ENCODE results near the gene KCNJ13.

Gene KCNJ13

DNA sequence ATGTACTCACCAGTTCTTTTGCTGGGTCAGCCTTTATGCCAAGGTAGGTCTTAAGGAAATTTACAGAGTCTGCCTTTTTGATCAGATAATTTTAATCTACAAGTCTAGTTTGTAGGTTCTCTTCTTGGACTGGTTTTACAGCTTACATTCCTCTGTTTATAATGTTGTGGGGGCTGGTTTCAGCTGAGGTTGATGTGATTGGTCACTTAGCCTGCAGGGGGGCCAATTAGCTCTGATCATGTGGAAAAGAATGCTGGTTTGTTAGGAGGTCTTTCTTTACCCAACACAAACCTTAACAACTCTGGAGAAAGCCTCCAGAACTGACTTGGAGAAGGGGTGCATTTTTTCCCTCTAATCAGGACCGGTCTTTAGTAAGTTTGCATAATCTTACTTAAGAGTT is at the start of gene KCNJ13:
Gene KCNJ13, minus strand, starts transcription at position 131 of the 400 bp plus-strand sequence. CDS start 5,203 bp downstream, outside the sequence.
- intact Hi-C loops (cut with DNase I): no loop called here
- DNase-seq: no peak

DNA sequence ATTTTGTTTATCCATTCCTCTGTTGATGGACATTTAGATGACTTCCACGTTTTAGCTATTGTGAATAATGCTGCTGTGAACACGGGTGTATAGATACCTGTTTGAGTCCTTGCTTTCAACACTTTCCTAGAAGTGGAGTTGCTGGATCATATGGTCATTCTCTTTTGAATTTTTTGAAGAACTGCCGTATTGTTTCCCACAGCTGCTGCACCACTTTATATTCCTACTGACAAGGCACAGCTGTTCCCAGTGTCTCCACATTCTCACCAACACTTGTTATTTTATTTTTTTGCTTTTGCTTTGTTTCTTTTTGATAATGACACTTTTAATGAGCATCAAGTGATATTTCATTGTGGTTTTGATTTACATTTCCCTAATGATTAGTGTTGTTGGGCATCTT is 41.4 kb upstream of the KCNJ13 start:
- intact Hi-C loops (cut with DNase I): no loop called here
- DNase-seq: no peak

DNA sequence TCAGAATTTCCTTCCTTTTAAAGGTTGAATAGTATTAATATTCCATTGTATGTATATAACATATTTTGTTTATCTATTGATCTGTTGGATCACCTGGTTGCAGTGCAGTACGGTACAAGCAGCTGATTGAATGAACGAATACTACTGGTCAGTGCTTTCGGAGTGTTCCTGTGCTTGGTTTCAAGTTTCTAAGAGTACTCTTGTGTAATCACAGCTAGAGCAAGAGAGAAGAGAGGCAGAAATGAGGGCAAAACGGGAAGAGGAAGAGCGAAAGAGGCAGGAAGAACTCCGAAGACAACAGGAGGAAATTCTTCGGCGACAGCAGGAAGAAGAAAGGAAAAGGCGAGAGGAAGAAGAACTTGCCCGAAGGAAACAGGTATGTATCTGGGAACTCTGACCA is 40.3 kb upstream of the KCNJ13 start:
- no peak for DNase-seq
- intact Hi-C loops (cut with DNase I): no loop called here

DNA sequence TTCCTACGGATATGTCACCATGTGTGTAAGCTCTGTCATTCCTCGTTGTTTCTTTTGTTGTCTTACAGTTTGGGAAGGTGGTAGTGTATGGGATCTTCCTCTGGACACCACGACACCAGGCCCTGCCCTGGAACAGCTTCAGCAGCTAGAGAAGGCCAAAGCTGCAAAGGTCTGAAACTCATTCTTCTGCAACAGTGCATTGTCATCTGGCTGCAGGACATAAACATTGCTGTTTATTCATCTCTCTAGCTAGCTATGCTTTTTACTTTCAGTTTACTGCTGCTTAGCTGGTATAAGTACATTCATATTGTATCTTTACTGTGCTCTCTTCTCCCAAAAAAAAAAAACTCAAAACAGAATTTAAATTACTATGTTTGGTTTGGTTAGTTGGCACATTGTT is 39.2 kb upstream of the KCNJ13 start:
- intact Hi-C loops (cut with DNase I): no loop called here
- DNase-seq: no peak

DNA sequence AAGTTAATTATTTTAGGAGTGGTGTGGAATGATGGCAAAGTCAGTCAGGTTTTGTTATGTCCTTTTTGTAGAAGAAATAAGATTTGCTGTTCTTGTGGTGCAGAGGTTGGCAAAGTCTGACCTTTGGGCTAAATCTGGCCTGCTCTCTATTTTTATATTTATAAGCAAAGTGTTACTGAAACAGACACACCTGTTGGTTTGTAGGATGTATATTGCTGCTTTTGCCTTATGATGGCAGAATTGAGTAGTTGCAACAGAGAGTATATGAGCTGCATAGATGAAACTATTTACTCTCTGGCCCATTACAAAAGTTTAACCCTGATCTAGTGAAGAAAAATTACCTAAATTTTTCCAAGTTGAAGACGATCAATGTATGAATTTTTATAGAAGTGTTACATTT is 34.1 kb upstream of the KCNJ13 start:
- intact Hi-C loops (cut with DNase I): no loop called here
- no peak for DNase-seq

DNA sequence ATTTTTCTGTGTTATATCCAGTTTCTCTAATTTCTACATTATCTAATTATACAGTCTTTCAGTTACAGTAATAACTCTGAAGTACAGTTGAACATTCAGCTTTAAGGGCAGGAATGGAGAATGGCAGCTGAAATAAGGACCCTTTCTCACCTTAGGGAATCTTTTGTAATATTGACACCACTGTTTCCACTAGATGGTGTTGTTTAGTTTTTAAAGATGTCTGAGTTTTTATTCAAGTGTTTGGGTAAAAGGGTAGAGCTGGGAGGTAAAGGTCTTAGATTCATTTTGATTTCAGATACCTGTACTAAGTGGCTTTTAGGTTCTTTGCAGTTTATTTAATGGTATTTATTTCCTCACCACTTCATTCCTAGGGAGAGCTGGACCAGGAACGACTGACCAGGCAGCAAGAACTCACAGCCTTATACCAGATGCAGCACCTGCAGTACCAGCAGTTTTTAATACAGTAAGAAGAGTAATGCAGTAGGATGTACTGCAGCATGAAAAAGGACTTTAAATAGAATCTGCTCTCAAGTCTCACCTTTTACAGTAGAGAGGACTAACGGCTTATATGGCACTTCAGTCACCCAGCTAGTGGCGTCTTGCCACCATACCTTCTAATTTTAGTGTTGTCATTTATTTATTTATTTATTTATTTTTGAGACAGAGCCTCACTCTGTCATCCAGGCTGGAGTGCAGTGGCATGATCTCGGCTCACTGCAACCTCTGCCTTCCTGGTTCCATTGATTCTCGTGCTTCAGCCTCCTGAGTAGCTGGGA is 33.2 kb upstream of the KCNJ13 start:
- intact Hi-C loops (cut with DNase I): no loop called here
- DNase-seq: no peak

DNA sequence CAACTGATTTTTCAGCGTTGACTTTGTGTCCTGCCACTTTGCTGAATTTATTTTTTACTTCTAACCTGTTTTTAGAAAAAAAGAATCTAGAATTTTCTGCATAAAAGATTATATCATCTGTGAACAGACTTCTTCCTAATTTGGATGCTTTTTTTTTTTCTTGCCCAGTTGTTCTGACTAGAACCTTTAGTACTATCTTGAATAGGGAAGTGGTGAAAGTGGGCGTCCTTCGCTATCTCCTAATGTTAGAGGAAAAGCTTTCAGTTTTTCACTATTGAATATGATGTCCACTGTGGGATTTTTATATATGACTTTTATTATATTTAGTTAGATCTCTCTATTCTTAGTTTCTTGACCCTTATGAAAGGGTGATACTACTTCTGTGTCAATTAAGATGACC is 25.7 kb upstream of the KCNJ13 start:
- DNase-seq: no peak
- intact Hi-C loops (cut with DNase I): no loop called here

DNA sequence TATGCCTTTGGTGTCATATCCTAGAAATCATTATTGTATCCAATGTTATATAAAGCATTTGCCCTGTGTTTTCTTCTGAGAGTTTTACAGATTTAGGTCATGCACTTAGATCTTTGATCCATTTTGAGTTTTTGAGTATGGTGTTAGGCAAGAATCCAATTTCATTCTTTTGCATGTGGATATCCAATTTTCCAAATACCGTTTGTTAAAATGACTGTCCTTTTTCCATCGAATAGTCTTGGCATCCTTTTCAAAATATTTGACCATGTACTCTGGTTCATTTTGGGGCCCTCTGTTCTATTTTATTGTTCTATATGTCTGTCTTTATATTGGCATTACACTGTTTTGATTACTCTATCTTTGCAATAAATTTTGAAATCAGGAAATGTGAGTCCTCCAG is 23.8 kb upstream of the KCNJ13 start:
- intact Hi-C loops (cut with DNase I): no loop called here
- no peak for DNase-seq

DNA sequence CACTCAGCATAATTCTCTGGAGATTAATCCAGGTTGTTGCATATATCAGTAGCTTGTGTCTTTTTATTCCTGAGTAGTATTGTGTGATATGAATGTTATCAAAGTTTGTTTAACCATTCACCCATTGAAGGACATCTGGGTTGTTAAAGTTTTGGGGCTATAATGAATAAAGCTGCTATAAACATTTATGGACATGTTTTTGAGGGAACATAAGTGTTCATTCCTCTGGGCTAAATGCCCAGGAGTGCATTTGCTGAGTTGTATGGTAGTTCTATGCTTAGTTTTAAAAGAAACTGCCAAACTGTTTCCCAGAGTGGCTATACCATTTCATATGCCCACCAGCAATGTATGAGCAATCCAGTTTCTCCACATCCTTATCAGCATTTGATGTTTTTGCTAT is 21.8 kb upstream of the KCNJ13 start:
- DNase-seq: no peak
- intact Hi-C loops (cut with DNase I): no loop called here

DNA sequence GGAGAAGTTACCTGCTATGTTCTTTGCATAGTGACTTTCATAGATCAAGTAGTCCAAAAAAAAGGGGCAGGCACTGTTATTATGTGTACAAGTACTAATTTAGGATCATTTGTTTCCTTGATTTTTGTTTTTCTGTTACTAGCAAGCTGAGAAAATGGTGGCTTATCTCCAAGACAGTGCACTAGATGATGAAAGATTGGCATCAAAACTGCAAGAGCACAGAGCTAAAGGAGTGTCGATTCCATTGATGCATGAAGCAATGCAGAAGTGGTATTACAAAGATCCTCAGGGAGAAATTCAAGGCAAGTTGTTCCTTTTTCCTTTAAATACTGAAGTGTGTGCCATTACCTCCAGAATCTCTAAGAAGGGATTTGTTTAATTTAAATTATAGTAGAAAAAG is 19.6 kb upstream of the KCNJ13 start:
- DNase-seq: no peak
- intact Hi-C loops (cut with DNase I): no loop called here

DNA sequence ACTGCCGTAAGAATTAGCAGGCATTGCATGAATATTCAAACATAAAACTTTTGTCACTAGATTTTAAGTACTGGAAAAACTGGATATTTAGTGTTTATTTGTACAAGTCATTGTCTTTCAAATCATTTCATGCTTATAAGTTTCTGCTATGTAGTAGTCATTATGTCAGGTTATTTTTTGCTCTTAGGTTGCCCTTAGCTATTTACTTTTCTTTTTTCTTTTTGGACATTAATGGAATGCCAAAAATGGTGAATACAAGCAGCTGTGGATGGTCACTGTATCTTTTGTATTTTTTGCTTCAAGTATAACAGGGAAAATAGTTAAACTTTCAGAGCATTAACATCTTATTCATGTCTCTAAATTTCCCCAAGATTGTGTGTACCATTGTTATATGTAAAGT is 18.6 kb upstream of the KCNJ13 start:
- no peak for DNase-seq
- intact Hi-C loops (cut with DNase I): no loop called here

DNA sequence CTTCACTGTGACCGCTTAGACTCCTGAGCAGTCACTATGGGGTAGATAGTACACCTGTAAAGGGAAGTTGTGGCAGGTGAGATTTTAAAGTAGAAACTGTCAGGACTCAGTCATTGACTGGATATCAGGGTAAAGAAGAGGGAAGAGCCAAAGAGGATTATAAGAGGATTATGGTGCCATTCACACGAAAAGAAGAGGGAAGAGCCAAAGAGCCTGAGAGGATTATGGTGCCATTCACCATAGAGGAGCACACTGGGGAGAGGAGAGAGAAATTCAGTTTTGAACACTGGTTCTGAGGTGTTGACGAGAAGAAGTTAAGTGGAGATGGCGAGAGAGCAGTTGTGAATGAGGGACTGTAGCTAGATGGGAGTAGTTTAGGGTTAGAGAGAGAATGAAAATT is 16.9 kb upstream of the KCNJ13 start:
- intact Hi-C loops (cut with DNase I): no loop called here
- no peak for DNase-seq

DNA sequence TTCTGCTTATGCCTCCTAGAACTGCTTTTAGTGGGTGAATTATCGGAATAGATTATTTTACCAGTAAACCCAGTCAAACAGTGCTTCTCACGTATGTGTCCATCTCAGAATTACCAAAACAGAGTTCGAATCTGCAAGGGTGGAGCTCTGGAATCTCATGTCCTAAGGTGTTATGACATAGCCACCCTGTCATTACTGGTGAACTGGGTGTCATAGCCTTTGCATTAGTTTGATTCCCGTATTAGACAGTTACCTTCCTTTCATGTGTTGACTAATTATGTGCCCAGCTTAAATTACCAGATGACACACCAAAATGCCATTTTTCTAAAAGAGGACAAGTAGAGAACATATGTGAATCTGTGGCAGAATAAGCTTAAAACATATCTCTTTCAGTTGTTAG is 15.2 kb upstream of the KCNJ13 start:
- no peak for DNase-seq
- intact Hi-C loops (cut with DNase I): no loop called here

DNA sequence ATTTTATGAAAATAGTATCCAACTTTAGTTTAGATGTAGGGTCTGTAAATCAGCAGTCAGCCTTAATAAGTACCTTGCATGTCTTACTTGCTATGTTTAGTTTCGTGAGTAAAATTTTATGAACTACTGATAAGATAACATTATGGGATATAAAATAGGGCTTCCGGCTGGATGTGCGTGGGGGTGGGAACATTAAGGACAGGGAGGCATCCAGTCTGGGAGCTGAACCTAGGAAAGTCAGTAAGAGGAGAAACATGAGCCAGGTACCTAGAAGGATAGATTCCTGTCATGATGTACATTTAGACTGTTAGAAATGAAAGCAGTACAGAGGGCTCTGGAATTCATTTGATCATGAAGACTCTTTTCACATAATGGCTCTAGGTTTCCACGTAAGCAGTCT is 12.7 kb upstream of the KCNJ13 start:
- intact Hi-C loops (cut with DNase I): no loop called here
- DNase-seq: no peak

DNA sequence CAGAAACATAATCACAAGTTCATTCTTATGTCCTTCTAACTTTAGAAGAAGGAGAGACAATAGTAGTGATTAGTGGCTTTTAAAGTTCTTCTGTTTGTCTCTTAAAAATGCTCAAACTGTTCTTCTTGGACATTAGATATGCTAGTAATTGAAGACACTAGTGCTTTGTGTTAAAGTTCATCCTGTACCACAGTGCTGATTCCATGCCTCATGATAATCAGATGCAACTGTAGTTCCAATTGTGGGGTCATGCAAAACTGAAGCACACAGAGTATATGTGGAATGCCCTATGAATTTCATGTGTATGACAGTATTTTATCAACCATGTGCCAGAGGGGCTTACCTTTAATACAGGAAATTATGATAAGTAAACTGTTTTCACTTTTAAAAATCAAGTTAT is 11.4 kb upstream of the KCNJ13 start:
- no peak for DNase-seq
- intact Hi-C loops (cut with DNase I): no loop called here

DNA sequence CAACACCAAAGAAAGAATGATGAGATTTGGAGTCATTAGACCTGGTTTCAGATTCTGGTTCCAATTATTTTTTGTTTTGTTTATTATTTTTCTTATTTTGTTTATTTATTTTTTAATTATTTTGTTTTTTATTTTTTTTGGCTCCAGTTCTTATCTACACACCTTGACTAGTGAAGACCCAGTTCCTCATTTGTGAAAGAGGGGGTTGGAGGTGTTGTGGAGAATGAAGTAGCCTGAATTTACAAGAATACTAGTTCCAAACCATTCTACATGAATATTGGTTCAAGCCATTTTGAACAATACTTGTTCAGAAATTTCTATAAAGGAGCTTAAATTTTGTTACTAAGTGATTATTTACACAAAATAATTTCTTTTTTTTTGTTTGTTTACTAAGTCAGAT is 6.9 kb upstream of the KCNJ13 start:
- intact Hi-C loops (cut with DNase I): no loop called here
- no peak for DNase-seq

DNA sequence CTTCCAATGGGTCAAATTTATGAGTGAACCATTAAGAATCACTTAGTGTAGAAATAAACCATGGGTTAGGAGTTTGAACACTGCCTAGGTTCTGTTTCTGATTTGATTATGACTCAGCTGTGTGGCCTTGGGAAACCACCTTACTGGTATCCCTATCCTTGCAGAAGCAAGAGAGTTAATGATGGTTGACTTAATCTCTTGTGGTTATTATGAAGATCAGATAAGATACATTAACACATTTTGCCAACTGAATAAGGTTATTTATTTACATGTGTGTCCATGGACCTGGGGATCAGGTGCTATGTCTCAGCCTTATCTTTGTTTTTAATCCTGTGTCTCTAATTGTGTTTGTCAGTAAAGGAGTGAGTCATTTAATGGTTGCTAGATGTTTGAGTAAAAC is 5.4 kb upstream of the KCNJ13 start:
- intact Hi-C loops (cut with DNase I): no loop called here
- no peak for DNase-seq

DNA sequence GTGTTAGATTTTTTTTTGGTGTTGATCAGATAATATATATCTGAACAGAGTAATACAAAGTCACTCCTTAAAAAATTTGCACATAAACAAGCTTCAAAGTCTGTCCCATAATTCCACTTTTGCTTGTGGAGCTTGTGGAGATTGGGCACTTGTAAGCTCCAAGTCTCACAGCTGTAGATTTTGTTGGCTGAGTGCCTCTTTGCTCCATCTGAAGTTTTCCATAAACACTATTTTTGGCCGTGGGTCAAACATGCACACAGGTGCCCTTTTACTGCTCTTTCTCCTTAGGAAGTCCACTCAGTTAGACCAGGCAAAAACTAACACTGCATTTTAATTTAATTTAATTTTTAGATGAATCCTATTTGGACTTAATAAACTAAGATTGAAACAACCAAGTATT is 3.6 kb upstream of the KCNJ13 start:
- DNase-seq: no peak
- intact Hi-C loops (cut with DNase I): no loop called here

DNA sequence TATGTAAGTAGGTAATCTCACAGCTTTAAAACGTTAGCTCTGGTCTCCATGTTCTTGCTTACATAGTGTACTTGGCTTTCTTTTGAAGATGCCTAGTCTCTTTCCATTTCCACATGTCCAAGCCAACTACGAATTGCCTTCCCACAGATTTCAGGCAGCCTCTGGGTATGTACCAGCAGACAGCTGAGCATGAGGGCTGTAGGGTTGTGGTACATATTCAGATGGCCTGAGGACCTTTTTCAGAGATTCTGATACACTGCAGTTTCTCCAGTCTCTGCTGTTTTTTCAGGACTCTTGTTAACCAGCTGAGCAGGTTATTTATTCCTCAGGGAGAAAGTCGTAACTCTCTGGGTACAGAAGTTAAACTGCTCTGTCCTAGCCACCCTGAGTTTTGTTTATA is 3.1 kb upstream of the KCNJ13 start:
- intact Hi-C loops (cut with DNase I): no loop called here

DNA sequence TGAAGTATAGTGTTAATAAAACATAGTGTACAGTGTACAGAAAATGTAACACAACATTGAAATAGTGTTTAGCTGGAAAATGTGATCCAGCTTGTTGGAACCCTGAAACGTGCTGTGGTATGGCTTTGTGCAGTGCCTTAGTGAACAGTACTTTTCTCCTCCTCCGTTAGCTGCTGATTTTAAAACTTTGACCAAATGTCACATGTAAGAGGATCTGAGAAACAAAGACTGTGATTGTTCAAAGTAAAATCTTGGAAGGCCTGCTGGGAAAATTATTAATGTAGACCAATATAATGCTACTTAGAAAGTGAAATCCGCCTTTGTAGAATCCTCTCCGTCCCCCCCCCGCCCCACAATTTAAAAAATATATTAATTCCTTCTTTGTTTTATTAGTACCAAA is 911 bp upstream of the KCNJ13 start:
- intact Hi-C loops (cut with DNase I): no loop called here
- DNase-seq: no peak

More for the DNA sequence above, 3.1 kb upstream of the KCNJ13 start:
- no peak for DNase-seq

DNA sequence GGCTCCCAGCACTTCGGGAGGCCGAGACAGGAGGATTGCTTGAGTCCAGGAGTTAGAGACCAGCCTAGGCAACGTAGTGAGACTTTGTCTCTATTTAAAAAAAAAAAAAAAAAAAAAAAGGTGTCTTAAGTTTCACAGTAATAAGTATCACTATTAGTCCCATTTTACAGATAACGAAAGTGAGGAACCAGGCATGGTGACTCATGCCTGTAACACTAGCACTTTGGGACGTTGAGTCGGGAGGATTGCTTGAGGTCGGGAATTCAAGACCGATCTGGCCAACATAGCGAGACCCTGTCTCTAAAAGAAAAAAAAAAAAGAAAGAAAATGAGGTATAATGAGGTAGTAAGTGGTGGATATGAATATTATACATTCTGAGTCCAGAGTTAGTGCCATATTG is 2.5 kb downstream of the KCNJ13 start:
- DNase-seq: no peak
- intact Hi-C loops (cut with DNase I): no loop called here

DNA sequence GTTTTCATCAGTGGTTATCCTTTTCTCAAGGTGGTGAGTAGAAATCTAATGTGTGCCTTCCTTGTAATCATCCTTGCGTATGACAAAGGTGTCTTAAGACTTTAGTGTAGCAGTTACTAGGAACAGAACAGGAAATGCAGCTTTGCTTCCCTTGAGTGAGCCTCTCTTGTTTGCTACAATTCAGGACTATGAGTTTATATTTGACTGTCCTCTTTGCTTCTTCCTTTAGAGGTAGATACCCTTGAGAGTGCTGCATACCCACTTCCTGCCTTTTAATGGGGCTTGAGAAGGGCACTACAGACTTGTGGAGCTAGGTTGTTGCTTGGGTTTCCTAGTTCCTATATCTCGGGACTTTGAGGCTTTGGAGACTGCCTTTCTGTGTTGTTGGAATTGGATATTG is 3.8 kb downstream of the KCNJ13 start:
- intact Hi-C loops (cut with DNase I): no loop called here
- no peak for DNase-seq

DNA sequence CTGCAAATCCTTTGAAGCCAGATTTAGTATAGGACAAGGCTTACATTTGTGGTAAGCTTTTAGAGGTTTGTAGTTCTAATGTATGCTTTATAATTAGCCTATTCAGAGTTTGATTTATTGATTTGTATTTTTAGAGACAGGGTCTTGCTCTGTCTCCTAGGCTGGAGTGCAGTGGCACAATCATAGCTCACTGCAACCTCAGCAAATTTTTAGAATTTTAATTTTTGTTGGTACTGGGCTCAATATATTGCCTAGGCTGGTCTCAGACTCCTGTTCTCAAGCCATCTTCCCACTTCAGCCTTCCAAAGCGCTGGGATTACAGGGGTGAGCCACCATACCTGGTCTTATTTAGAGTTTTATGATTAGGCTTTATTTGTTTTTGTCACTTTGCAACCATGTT is 4.5 kb downstream of the KCNJ13 start:
- intact Hi-C loops (cut with DNase I): no loop called here
- no peak for DNase-seq
